Activated T-cell treated with anti-CD3 and anti-CD28 coated beads, Interleukin-2, amount 50 U/mL, for 1 hour (primary cell): ENCODE results near the gene EIF4EBP2.

Experiments used
- DNase-seq: peaks from one replicate; pipeline ENCODE4 v3.0.0-alpha.2; 2020

EIF4EBP2 gene

GRCh38 chr10:70404036-70404786 is at the start of gene EIF4EBP2:
Gene EIF4EBP2, plus strand, starts transcription at chr10:70404145. Its CDS starts 257 bp downstream, at chr10:70404402.
- DNase-seq: peak; percentile 100

DNA sequence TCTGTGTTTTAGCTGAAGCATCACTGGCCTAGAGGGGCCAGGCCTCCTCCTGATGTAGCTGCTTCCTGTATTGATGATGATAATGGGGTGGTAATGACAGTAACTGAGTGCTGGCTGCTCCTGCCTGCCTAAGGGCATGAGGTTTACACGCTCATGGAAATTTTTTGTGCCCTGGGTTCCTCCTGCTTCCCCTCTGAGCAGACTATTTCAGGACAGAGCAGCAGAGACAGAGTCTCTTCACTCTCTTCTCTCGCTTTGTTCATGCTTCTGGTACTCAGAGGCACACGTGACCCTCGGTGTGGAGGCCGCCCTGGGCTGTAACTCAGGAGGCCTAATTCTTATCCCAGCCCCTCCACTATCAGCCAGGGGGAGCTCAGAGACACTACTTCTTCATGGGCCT is 49.4 kb upstream of the EIF4EBP2 start:
- DNase-seq: no peak

- no peak for DNase-seq
Observed at GRCh38 chr10:70355051-70356021, 48.6 kb upstream of the EIF4EBP2 start.

DNA sequence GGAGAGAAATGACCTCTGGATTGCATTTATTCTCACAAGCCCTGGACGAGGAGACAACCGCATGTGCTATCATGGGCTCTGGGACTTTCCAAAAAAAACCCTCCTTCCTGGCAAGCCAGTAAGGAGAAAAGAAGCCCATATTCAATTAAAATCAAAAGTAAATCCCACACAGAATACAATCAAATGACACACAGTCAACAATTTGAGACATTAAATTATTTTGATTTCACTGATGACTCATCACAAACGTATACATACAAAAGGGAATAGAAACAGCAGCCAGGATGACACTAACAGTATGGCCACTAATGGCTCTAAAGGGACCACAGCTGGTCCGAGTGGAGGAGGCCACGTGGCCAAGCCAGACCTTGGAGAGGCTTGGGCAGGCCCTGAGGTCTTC is 46.4 kb upstream of the EIF4EBP2 start:
- no peak for DNase-seq

DNA sequence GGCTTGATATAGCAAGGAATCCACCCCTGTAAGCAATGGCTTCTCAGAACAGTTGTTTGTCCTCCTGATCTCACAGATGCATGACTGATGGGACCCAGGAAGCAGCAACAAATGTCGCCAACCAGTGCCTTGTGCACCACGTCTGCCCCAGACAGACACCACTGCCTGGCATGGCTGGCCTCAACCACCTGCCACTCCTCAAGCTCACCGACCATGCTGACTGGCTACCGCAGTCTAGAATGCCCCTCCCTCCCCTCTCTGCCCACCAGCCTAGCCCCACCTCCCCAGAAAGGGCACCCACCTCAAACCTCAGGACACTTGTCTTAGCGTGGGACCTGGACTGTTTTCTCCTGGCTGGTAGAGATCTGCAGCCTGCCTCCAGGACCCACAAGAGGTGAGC is 45.5 kb upstream of the EIF4EBP2 start:
- no peak for DNase-seq

GRCh38 chr10:70359017-70359550 is 44.9 kb upstream of the EIF4EBP2 start:
- DNase-seq: no peak

DNA sequence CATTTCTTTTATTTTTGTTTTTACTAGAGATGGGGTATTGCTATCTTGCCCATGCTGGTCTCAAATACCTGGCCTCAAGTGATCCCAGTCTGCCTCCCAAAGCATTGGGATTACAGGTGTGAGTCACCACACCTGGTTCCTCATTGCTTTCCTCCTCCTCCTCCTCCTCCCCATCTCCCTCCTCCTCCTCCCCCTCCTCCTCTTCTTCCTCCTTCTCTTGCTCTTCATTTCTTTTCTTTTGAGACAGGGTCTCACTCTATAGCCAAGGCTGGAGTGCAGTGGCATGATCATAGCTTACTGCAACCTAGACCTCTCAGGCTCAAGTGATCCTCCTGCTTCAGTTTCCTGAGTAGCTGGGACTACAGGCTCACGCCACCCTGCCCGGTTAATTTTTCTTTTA is 43.7 kb upstream of the EIF4EBP2 start:
- DNase-seq: no peak

DNA sequence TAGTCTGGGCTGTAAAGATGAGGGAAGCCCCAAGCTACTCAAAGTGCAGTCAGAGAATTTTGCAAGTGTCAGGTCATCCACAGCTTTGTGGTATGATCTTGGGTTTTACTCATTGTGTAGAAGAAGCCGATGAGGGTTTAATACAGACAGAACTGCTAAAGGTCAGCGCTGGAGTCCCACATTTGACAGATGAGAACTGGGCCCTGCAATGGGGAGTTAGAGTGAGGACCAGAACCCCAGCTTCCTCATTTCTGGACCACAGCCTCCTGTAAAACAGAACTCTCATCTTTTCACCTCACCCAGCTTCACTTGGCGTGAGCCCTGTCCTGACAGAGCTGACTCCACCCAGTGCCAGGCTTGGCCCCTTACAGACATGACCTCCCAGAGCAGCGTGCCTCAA is 41.6 kb upstream of the EIF4EBP2 start:
- DNase-seq: no peak

DNA sequence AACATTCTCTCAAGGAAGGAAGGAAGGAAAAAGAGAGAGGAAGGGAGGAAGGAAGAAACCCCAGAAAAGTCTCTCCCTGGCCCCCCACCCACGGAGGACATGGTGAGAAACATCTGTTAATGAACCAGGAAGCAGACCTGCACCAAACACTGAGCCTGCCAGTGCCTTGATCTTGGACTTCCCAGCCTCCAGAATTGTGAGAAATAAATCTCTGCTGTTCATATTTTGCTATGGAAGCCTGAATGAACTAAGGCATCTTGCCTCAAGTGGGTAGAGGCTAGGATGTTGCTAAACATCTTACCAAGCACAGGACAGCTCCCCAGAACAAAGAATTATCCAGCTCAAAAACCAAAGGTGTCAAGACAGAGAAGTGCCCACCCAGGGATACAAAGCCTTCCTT is 40.7 kb upstream of the EIF4EBP2 start:
- no peak for DNase-seq

DNA sequence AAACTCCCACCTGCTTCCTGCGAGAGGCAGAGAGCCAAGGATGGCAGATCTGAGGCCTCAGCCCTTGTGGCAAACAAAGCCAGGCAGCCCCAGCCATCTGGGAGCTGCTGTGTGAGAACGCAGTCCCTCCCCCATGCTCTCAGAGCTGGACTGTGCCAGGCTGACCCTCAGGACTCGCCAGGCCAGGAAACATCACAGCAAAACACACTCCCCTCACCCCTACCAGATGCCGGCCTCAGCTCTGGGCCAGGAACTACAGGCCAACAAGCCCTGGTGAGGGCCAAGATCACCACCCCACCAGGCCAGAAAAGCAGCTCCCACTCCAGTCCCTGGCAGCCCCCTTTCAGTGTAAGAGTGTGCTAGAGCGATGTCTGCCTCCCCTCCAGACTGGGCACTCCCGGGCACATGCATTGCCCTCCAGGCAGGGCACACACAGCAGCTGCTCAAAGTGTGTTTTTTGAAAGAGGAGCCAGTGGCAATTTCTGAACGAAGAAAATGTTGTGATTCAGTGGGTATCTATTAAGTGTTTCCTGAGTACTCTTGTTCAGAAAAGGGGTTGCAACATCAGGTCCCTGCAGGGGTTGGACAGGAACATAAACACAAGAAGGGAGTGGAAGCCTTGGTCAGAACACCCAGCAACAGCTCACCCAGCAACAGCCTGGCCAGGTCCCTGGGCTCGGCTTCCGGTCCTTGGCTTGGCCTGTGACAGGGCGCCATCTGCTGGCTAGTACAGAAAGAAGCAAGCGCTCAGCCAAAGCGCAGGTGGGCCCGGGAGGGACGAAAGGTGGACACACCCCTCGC is 39.8 kb upstream of the EIF4EBP2 start:
- peak; percentile 82 for DNase-seq

GRCh38 chr10:70364772-70365091 is 39.2 kb upstream of the EIF4EBP2 start:
- DNase-seq: no peak

DNA sequence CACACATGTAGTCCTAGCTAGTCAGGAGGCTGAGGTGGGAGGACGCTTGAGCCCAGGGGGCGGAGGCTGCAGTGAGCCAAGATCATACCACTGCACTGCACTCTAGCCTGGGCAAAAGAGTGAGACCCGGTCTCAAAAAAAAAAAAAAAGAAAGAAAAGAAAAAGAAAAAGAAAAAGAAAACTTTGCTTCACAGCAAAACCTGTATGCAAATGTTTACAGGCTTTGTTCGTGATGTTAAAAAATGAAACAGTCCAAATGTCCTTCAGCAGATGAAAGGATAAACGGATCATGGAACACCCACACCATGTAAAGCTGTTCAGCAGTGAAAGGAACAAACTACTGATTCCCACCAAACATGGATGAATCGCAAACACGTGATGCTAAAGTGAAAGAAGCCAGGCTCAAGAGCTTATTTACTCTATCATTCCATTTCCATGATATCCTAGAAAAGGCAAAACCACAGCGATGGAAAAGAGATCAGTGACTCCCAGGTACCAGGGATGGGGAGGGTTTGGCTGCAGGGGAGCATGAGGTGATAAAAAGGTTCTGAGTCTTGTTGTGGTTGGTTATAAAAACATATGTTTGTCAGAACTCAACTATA is 36.6 kb upstream of the EIF4EBP2 start:
- DNase-seq: no peak

GRCh38 chr10:70368774-70369482 is 35.0 kb upstream of the EIF4EBP2 start:
- DNase-seq: no peak

DNA sequence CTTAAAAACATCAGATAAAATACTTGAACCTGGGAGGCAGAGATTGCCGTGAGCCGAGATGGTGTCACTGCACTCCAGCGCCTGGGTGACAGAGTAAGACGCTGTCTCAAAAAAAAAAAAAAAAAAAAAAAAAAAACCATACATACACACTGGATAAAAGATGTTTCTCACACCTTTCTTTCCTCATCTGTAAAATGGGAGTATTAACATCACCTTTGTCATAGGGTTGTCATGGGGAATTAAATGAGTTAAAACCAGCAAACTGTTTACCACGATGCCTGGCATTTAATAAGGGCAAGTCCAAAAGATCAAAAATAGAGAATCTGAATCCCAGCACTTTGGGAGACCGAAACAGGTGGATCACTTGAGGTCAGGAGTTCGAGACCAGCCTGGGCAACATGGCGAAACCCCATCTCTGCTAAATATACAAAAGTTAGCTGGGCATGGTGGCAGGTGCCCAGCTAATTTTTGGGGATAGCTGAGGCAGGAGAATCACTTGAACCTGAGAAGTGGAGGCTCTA is 34.4 kb upstream of the EIF4EBP2 start:
- DNase-seq: no peak

DNA sequence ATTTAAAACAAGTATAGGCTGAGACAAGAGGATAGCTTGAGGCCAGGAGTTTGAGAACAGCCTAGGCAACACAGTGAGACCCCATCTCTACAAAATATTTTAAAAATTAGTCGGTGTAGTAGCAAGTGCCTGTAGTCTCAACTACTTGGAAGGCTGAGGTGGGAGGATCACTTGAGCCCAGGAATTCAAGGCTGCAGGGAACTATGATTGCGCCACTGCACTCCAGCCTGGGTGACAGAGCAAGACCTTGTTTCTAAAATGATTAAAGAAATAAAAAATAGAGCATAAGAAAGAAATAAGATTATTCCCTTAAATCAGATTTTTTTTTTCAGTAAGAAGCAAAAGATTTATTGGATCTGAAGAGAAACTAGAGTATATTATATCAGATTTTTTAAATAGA is 33.2 kb upstream of the EIF4EBP2 start:
- DNase-seq: no peak

DNA sequence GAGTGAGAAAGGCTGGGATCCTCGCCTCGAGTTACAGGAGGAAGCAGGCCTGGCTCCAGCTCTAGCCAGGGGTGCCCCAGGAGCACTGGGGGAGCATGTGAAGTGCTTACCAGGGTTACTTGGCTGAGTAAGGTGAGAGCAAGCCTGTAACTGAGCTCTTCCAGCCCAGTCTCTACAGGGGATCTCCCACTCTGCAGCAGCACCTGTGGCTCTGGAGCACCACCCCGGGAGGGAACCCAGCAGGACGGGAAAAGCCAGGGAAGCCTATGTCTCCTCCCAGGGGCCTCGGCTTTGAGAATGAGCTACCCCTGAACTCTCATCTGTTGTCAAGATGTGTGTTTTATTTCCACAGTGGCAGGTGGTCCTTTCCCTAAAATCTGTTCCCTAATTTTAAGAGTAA is 32.1 kb upstream of the EIF4EBP2 start:
- DNase-seq: no peak

DNA sequence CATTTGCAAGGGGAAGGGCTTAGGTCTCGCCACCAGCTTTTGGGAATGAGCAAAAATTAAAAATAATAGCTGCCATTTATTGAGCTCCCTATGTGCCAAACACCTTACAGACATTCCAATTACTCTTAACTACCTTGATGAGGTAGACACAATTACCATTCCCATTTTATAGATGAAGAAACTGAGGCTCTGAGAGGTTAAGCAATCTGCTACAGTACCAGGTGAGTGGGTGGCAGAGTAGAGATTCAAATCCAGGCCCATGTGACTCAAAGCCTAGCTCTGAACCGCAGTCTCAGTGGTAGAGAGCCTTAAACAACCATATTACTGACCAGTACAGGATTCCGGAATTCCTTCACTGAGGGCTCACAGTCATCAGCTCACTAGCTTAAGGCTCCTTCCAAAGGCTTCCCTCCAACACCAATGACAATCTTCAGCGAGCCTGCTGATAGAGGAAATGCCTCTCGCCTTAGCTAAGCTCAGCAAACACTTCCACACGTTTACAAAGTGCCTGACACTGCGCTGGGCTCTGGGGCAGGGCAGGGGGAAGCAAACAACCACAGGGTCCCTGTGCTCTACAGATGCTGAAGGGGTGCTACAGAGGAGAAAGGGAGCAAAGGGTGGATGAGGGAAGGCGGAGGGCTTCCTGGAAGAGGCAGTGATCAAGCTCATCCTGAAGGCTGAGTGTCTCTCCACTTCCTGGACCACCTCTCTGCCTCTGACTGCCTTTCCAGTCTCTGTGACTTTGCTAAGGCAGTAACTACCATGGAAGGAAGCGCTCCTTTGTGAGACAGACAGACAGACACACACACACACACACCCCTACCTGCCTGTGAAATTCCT is 28.9 kb upstream of the EIF4EBP2 start:
- DNase-seq: no peak

DNA sequence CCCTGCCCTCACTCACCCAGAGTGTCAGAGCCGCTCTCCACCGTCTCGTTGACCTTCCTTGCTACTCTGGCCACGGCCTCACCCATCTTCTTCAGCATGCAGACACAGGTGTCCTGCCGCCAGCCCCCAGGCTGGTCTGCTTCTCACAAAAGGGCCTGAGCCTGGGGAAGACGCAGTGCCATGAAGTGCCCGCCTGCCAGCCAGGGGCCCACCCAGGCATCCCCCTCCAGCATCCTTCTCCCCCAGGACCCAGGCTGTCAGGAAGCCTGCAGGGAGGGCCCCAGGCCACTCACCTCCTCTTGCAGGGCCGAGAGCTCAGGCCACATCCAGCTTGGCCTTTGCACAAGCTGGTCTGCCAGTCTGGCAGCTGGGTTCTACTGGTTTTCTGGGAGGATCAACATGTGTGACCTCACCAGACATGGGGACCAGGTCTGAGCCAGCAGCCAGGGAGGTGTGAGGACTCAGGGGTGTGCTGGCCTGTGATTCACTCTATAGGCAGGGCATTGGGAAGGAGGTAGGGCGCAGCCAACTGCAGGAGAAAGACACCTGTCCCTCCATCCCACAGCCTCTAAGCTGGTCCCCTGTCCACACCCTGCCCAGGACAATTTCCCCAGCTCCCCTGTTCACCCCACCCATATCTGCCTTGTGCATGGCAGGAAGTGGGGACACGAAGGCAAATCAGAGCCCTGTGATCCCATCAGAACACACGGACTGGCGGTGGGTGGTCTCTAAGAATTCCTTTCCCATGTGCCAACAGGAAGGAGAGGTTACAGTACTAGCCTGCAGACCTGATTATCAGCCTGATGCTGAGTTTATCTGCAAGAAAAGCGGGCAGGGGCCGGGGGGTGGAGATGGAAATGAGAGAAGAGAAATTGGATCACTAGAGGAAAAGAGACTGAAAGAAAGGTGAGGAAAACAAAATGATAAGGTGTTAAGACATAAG is 27.2 kb upstream of the EIF4EBP2 start:
- DNase-seq: no peak

DNA sequence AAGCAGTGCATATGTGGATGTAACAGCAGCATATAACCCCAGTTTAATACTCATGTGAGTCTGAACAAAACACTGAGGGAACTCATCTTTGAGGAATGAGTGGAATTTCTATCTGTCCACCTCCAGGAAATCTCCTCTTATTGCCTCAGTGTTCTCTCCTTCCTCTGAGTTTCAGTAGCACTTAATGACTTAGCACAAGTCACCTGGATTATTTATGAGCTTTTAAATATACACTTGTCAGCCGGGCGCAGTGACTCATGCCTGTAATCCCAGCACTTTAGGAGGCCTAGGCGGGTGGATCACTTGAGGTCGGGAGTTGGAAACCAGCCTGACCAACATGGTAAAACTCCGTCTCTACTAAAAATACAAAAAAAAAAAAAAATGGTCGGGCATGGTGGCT is 25.8 kb upstream of the EIF4EBP2 start:
- no peak for DNase-seq
